Stimulated activated CD4-positive, alpha-beta T cell treated with anti-CD3 and anti-CD28 coated beads, Interleukin-4, amount 100 ng/mL, for 4 hours (primary cell): Measurements from ENCODE around the gene SESN3.
A peak's percentile ranks its signal among the peaks of the same experiment; 100 is the strongest.

Source experiments
- DNase-seq, 2 experiments: peaks; one replicate each; pipeline ENCODE4 v3.0.0-alpha.2; 2020

The SESN3 gene

GRCh38 chr11:95248666-95249467, 17.9 kb upstream of the SESN3 start:
- DNase-seq, result no peak

- DNase-seq, result no peak
Measured at GRCh38 chr11:95247883-95248282, 16.9 kb upstream of the SESN3 start.

GRCh38 chr11:95247127-95247684, 16.2 kb upstream of the SESN3 start:
- no peak for DNase-seq

- no peak for DNase-seq
Measured at GRCh38 chr11:95245581-95245980, 14.6 kb upstream of the SESN3 start.

- DNase-seq, result no peak
Measured at GRCh38 chr11:95245038-95245437, 14.0 kb upstream of the SESN3 start.

- DNase-seq, result no peak
Measured at GRCh38 chr11:95243673-95244072, 12.7 kb upstream of the SESN3 start.

- no peak for DNase-seq
Measured at GRCh38 chr11:95242845-95243605, 12.0 kb upstream of the SESN3 start.

GRCh38 chr11:95242091-95242844, 11.3 kb upstream of the SESN3 start:
- no peak for DNase-seq

- no peak for DNase-seq
Measured at GRCh38 chr11:95241681-95242081, 10.7 kb upstream of the SESN3 start.

- no peak for DNase-seq
Measured at GRCh38 chr11:95239871-95240649, 9.1 kb upstream of the SESN3 start.

GRCh38 chr11:95232666-95233065, 1.7 kb upstream of the SESN3 start:
- DNase-seq, result no peak

GRCh38 chr11:95231881-95232605, 1.0 kb upstream of the SESN3 start:
- DNase-seq, result peak; percentile 44 to 50

- peak in 1 of 2 experiments; percentile 24 for DNase-seq
Measured at GRCh38 chr11:95230810-95231126, 234 bp downstream of the SESN3 start.

- DNase-seq, result peak in 1 of 2 experiments; percentile 8
Measured at GRCh38 chr11:95229993-95230809, 801 bp downstream of the SESN3 start.

GRCh38 chr11:95229199-95229992, 1.6 kb downstream of the SESN3 start:
- DNase-seq, result no peak

GRCh38 chr11:95228081-95228749, 2.8 kb downstream of the SESN3 start:
- no peak for DNase-seq

- DNase-seq, result peak in 1 of 2 experiments; percentile 6
Measured at GRCh38 chr11:95227060-95227459, 3.9 kb downstream of the SESN3 start.

GRCh38 chr11:95222817-95223216, 8.2 kb downstream of the SESN3 start:
- DNase-seq, result no peak

- no peak for DNase-seq
Measured at GRCh38 chr11:95219599-95219998, 11.4 kb downstream of the SESN3 start.
